Small intestine (tissue), 7 donors: ENCODE data around the gene TRAF3IP3. TPM values are rescaled to one million over a fixed set of nuclear protein-coding genes. Genes with fewer than 3 reads are reported as not detected.

Source experiments
- DNase-seq, 2 donors: peaks; one replicate each; pipeline versions ENCODE4 v3.0.0 to v3.0.0-alpha.2; 2013
- FAIRE-seq: peaks from 2 replicates; lab custom pipeline; 2012; peaks lifted over from hg19 to GRCh38; lab: Jason Lieb, UNC
- H3K27ac ChIP-seq, 3 donors: one replicate each; pipeline ENCODE4 v1.5.1; 2013; ENCODE audit warnings: low read length in 2 of 3, mild to moderate bottlenecking in 2 of 3, control low read depth in 1 of 3, inconsistent platforms in 1 of 3, low read depth in 1 of 3, moderate library complexity in 1 of 3
- H3K27me3 ChIP-seq, 3 donors: one replicate each; pipeline ENCODE4 v1.6.1; 2013; ENCODE audit warnings: low read length in 3 of 3, inconsistent platforms in 1 of 3; ENCODE audit not compliant: control insufficient read depth in 3 of 3, insufficient read depth in 3 of 3
- H3K36me3 ChIP-seq, 3 donors: one replicate each; pipeline ENCODE4 v1.6.1; 2013; ENCODE audit warnings: low read length in 3 of 3, inconsistent platforms in 1 of 3, low read depth in 1 of 3, mild to moderate bottlenecking in 1 of 3, moderate library complexity in 1 of 3; ENCODE audit not compliant: control insufficient read depth in 3 of 3, insufficient read depth in 2 of 3
- H3K4me1 ChIP-seq, 3 donors: one replicate each; pipeline ENCODE4 v1.6.1; 2013; ENCODE audit warnings: low read length in 2 of 3, inconsistent platforms in 1 of 3, low read depth in 1 of 3, mild to moderate bottlenecking in 1 of 3, moderate library complexity in 1 of 3; ENCODE audit not compliant: control insufficient read depth in 3 of 3, insufficient read depth in 2 of 3
- H3K4me3 ChIP-seq, 3 donors: one replicate each; pipeline ENCODE4 v1.5.1; 2013; ENCODE audit warnings: low read length in 3 of 3, control low read depth in 1 of 3, inconsistent platforms in 1 of 3, low read depth in 1 of 3, mild to moderate bottlenecking in 1 of 3, moderate library complexity in 1 of 3
- H3K9me3 ChIP-seq, 2 donors: one replicate each; pipeline ENCODE4 v1.6.1; 2013; ENCODE audit warnings: low read depth in 1 of 2, low read length in 1 of 2; ENCODE audit not compliant: control insufficient read depth in 2 of 2, insufficient read depth in 1 of 2
- WGBS, 3 donors: extraction: QIAGEN DNeasy Blood & Tissue Kit; methylation state at CpG; one replicate each; pipeline ENCODE4 v1.1.7; 2013; 5-methylcytosine and 5-hydroxymethylcytosine counted together
- polyA plus RNA-seq, 4 donors: library from polyadenylated mRNA; stranded (reverse) in 3 of 4; unstranded in 1 of 4; fragments of 200-250 nt in 3 of 4; fragments of 120-200 nt in 1 of 4; gene quantifications; one replicate each; pipeline versions ENCODE4 v1.2.1 to v1.2.3, GENCODE V29; 2013
- donor health status: healthy with polysubstance abuse.
- donor health status: control.
- donor health status: control.
- donor health status: Bipolar disorder and iron deficiency.
- donor health status: healthy.

The TRAF3IP3 gene
- polyA plus RNA-seq, 4 donors = 1.1 to 20.0 (median 5.8) TPM

- H3K36me3 ChIP-seq = no peaks in the 10 kb centered on the region
- H3K27ac ChIP-seq = no peak overlapping the region
- 41 to 45% (median 45%) methylated on average over 12 of the region's 12 CpGs for WGBS, 3 donors
- H3K4me1 ChIP-seq = peaks cover 0 to 18% (median 0%) of the 10 kb centered on the region in 3 donors
- FAIRE-seq = no peak
- no peaks in the 10 kb centered on the region for H3K9me3 ChIP-seq
- no peak overlapping the region for H3K4me3 ChIP-seq
- H3K27me3 ChIP-seq = no peaks in the 10 kb centered on the region
- DNase-seq = peak; percentile 57 to 69
Measured at GRCh38 chr1:209823143-209824041, 67.5 kb downstream of the TRAF3IP3 start.

GRCh38 chr1:209825591-209826434 lies 70.0 kb downstream of the TRAF3IP3 start:
- 63 to 69% (median 67%) methylated on average over 11 of the region's 11 CpGs for WGBS, 3 donors
- no peak for FAIRE-seq

GRCh38 chr1:209827384-209828262 lies 71.8 kb downstream of the TRAF3IP3 start, which contains the start of gene UTP25:
Gene UTP25, plus strand, starts transcription at chr1:209827972. Its CDS starts 92 bp downstream, at chr1:209828064.
- H3K27ac ChIP-seq = peak within 1 kb of the TSS; percentile 58 to 86 (median 84)
- FAIRE-seq (no peak), DNase-seq (peak; percentile 95 to 97)
- H3K4me1 ChIP-seq = peaks cover 0 to 13% (median 0%) of the 10 kb centered on the region in 3 donors
- H3K27me3 ChIP-seq = no peaks in the 10 kb centered on the region
- H3K9me3 ChIP-seq = no peaks in the 10 kb centered on the region
- peak within 1 kb of the TSS; percentile 63 to 89 (median 68) for H3K4me3 ChIP-seq
- 3 to 17% (median 8%) methylated on average over 51 of the region's 51 CpGs for WGBS, 3 donors
- peaks cover 0 to 3% (median 3%) of the 10 kb centered on the region in 3 donors for H3K36me3 ChIP-seq

More at GRCh38 chr1:209825591-209826434, 70.0 kb downstream of the TRAF3IP3 start:
- Histone ChIP-seq H3K4me3 (no peak overlapping the region), H3K36me3 (peaks cover 0 to 1% (median 0%) of the 10 kb centered on the region in 3 donors), H3K9me3 (no peaks in the 10 kb centered on the region), H3K4me1 (peaks cover 0 to 13% (median 0%) of the 10 kb centered on the region in 3 donors), H3K27ac (peak overlapping the region in 1 of 3 donors; percentile 38), H3K27me3 (no peaks in the 10 kb centered on the region)
- peak; percentile 13 to 50 for DNase-seq

GRCh38 chr1:209829716-209830115 lies 73.9 kb downstream of the TRAF3IP3 start:
- FAIRE-seq (no peak), DNase-seq (no peak)
- Histone ChIP-seq H3K27me3 (no peaks in the 10 kb centered on the region), H3K27ac (no peak overlapping the region), H3K4me1 (peaks cover 0 to 13% (median 0%) of the 10 kb centered on the region in 3 donors), H3K36me3 (peaks cover 3 to 9% (median 5%) of the 10 kb centered on the region in 3 donors), H3K4me3 (no peak overlapping the region), H3K9me3 (no peaks in the 10 kb centered on the region)
- WGBS, 3 donors = 87 to 95% (median 89%) methylated on average over 2 of the region's 2 CpGs

- DNase-seq (no peak), FAIRE-seq (no peak)
- Histone ChIP-seq H3K27me3 (no peaks in the 10 kb centered on the region), H3K36me3 (peaks cover 3 to 9% (median 5%) of the 10 kb centered on the region in 3 donors), H3K4me3 (no peak overlapping the region), H3K9me3 (no peaks in the 10 kb centered on the region), H3K4me1 (peaks cover 0 to 7% (median 0%) of the 10 kb centered on the region in 3 donors), H3K27ac (no peak overlapping the region)
- WGBS, 3 donors = 86 to 90% (median 86%) methylated on average over 3 of the region's 3 CpGs
Measured at GRCh38 chr1:209830722-209831121, 74.9 kb downstream of the TRAF3IP3 start.

GRCh38 chr1:209831615-209832014 lies 75.8 kb downstream of the TRAF3IP3 start:
- no peak for FAIRE-seq
- 89 to 96% (median 91%) methylated on average over 1 of the region's 1 CpG for WGBS, 3 donors
- Histone ChIP-seq H3K9me3 (no peaks in the 10 kb centered on the region), H3K4me3 (no peak overlapping the region), H3K27me3 (no peaks in the 10 kb centered on the region), H3K4me1 (no peaks in the 10 kb centered on the region), H3K27ac (no peak overlapping the region), H3K36me3 (peaks cover 3 to 9% (median 5%) of the 10 kb centered on the region in 3 donors)
- no peak for DNase-seq
